ENCODE measurements around the gene TMC2.
"Not testable (repeated sequence)": the region's sequence is repeated elsewhere in the genome, so short reads cannot be mapped to it uniquely, and the experiment has no call there.

The TMC2 gene

DNA sequence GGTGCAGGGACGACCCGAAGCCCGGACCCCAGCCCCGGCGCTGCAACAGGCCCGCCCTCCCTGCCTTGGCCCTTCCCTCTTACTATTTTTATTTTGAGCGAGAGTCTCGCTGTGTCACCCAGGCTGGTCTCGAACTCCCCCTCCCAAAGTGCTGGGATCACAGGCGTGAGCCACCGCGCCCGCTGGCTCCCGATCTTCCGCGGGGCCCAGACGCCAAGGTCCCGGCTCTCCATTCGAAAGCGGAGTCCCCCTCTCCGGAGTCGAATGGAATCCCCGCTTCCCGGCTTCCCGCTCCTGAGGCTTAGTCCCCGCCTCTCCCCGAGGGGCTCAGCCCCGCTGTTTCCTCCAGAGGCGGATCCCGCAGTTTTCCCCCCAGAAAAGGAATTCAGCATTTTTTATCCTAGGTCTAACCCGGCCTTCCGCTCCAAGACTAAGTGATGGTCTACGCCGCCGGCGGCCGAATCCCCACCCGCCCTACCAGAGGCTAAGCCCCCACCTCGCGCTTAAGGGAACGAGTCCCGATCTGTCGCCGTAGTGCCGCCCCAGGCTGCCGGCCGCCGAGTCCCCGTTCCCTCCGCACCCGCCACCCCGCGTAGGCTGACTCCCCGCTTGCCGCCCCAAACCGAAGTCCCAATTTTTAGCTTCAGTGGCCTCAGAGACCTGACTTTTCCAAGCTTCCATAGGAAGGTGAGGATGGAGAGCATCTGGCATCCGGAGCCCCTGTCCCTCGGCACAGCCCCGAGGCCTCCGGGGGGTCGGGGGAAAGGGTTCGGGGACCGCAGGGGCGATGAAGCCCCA, 11.5 kb upstream of the TMC2 start:
- peak; percentile 61 for DNase-seq

DNA sequence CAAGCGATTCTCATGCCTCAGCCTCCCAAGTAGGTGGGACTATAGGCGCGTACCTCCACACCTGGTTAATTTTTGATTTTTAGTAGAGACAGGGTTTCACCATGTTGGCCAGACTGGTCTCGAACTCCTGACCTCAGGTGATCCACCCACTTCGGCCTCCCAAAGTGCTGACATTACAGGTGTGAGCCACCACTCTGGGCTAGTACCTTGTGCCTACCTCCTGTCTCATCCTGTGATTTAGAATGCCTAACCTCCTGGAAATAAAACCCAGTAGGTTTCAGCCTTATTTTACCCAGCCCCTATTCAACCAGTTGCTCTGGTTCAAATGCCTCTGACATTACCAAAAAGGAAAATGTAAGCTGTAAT, 10.2 kb upstream of the TMC2 start:
- not testable (repeated sequence) for DNase-seq

DNA sequence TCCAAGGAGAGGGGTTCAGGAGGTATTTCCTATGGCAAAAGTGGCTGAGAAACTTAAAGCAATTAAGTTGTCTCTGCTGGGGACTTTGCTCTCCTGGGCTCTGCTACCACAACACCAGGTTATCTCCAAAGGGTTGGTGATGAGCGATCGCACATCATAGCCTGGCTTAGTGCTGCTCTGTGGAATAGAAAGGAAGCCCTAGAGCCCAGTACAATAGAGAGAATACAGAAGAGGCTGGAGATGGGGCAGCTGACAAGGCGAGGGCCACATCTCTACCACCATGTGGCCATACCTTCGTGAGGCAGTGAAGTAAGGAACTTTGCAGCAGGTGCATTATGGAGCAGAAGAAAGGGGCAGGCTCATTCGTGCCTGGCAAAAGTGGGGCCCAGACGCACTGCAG, 8.6 kb upstream of the TMC2 start:
- DNase-seq: no peak

DNA sequence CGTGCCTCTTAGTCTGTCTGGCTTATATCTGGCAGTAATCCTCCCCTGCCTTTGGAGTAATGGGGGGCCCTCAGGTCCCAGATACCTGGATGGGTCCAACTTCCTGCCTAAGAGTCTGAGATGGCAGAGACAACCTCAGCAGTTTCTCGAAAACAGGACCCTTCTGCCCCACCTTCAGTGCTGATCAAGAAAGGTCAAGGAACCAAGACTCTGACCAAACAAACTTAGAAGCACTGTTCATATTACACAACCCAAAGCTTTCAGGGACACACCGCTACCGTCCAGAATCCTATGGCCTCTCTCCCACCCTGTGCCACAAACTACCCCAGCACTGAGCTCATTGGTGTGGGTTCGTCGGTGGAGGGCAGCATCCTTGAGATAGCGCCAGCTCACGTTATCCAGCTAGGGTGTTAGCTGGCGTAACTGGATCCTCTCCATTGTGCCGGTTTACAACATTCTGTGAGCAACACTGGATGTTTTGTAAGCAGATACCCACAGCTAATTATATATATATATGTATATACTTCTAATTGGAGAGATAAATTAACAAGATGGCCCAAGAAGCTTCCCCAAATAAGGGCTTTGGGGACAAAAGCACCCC, 7.6 kb upstream of the TMC2 start:
- no peak for DNase-seq

DNA sequence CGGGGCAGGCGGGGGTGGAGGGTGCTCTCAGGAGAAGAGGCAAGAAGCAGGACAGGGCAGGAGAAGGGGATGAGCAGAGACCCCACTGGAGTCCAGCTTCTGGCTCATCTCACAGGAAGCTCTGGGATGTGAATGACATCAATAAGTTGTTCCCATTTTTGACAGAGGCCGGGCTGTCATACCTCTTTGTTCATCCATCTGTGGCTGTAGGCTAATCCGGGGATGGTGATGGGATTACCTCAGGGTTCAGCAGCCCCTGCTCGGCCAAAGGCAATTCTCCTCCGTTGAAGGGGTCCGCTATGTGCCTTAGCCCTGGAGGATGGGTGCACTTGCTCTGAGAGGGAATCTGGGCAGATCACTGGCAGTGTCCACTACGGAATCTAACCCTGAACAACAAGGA, 3.3 kb upstream of the TMC2 start:
- no peak for DNase-seq

DNA sequence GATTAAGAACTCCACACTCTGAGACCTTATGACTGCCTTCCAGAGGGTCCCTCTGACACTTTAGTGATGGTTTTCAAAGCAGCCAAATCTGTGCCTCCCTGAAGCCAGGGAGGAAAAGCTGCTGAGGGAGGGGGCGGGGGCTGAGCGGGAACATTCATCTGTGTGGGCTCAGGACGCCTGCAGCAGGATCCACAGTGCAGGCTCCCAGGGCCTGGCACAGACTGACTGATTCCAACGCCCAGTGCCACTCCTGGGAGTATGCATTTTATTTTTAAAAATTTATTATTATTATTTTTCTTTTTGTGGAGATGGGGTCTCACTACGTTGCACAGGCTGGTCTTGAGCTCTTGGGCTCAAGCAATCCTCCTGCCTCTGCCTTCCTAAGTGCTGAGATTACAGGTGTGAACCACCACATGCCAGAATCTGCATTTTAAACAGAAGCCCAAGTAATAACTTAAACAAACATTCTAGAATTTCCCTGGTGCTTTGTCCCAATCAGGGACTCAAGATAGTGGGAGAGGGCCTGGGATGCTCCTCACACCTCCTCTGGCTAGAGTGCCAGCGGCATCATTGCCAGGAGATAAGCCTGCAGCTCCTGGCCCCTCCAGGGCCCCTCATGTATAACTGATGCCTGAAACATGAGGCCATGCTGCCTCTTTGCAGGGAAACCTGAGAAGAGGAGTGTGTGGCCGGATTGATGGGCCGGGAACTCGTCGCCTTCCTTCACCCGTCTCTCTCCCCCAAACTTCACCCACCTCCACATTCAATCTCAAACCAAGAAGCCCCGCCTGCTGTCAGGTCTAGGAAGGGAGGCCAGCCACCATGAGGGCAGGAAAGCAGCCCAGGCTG, 438 bp upstream of the TMC2 start:
- DNase-seq: no peak

DNA sequence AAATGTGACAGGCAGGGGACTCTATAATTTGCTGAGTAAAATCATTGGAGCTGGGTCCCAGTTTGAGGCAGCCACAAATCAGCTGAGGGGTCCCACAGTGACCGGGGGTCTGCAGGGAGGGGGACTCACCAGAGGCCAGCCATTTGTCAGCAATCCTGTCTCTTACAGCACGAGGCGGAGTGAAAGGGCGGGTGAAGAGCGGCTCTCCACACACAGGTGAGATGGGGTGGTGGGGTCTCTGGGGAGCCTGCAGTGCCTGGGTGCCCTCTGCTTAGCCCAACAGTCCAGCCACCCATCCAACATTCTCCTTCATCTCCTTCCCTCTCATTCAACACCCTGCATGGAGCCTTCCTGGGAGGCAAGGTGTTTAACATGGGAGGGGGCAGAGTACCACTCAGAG, 728 bp downstream of the TMC2 start:
- DNase-seq: no peak

DNA sequence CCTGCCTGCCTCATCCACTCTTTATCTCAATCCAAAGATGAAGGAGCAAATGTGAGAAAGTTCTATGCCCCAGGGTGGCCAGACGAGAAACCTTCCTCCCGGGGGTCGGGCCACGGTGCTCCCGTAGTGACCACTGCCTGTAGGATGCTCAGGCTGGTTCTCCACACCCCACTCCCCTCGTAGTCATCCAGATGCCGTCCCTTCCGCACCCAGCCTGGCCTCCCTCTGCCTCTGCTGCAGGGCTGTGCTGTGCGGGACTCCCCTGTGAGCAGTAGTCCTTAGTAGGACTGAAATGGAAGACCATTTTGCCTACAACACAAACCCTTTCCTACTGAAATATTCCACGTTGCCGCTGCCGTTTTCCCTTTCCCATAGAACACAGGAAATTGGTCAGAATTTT, 2.0 kb downstream of the TMC2 start:
- DNase-seq: no peak

DNA sequence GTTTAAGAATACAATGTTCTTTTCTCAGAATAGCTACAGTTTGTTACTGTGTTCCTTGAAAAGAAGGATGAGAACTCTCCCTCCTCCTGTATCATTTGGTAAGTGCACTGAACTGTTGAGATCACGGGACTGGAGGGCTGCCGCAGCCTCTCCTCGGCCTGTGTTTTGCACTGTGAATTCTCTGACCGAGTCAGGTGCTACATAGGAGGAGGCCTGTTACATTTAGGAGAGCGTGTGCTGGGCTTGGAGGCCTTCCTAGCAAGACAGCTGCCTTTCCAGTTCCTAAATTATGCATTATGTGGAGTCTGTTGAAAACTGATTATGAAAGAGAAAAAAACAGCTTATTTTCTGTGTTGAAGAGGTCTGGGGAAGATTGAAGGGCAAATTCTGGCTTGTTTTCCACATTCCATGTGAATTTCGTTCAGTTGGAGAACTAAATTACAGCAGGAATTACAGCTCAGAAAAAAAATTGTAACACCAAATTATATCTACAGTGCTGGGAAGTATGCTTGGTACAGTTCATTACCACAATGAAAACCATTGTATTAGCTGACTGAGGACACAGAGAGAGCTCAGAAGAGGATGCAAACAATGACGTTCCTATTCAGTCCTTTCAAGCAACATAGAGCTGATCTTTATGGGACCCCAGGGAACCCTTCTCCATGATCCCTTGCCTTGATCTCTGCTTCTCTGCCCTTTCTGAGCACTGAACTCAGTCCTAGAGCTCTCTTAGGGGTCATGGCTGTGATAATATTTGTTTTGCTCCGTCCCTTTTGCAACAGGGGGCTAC, 2.8 kb downstream of the TMC2 start:
- DNase-seq: no peak

DNA sequence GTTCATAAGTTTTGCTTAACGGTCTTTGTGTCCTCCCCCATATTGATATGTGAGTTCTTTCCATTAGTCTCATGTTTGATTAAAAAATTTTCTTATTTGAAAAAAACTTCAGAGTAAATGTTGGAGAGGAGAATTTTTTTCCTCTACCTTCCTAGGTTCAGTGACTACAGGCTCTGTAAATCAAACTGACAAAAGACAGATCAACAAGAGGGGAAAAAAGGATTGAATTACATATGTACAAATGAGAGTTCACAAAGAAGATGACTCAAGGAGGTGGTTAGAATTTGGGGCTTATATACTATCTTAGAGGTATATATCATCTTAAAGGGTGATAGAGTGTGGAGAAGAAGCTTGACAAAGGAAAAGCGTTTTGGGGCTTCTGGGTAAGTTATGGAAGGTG, 5.6 kb downstream of the TMC2 start:
- no peak for DNase-seq

DNA sequence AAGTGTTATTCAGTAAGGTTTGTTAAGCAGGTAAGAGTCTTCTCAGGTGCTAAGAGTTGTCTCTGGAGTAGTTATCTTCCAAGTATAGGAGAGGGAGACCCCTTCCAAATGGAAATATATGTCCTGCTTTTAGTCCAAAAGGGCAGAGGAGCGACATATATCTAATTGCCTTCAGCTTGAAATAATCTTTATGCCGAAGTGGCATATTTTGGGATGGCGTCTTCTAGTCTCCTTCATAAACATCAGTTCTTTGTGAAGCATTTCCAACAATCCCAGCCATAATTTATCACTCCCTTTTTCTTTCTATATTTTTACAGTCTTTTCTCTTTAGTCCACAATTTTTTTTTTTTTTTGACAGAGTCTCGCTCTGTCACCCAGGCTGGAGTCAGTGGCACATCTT, 6.0 kb downstream of the TMC2 start:
- no peak for DNase-seq

DNA sequence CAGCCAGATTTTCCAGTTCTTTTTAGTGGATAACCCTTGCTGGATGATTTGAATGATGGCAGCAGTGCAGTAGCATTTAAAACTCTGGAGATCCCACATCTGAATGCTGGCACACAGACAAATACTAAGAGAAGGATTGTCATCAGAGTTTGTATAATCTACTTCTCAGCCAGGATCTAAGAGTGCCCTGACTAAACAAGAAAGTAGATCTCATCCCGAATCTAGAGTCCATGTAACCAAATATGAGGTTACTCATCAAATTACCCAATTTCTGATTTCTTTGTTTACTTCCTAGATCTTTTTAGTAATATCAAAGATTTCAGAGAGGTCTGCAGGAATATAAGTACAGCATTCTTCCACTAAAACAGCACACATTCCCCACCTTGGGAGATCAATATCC, 7.8 kb downstream of the TMC2 start:
- DNase-seq: no peak

DNA sequence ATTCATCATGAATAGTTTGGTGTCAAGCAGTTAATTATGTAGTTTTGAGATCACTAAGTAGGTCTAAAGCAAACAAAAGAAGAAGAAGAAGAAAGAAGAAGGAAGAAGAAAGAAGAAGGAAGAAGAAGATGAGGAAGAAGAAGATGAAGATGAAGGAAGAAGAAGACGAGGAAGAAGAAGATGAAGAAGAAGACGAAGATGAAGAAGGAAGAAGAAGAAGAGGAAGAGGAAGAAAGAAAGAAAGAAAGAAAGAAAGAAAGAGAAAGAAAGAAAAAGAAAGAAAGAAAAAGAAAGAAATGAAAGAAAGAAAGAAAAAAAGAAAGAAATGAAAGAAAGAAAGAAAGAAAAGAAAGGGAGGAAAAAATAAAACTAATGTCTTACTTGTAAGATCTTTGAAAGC, 9.2 kb downstream of the TMC2 start:
- no peak for DNase-seq

DNA sequence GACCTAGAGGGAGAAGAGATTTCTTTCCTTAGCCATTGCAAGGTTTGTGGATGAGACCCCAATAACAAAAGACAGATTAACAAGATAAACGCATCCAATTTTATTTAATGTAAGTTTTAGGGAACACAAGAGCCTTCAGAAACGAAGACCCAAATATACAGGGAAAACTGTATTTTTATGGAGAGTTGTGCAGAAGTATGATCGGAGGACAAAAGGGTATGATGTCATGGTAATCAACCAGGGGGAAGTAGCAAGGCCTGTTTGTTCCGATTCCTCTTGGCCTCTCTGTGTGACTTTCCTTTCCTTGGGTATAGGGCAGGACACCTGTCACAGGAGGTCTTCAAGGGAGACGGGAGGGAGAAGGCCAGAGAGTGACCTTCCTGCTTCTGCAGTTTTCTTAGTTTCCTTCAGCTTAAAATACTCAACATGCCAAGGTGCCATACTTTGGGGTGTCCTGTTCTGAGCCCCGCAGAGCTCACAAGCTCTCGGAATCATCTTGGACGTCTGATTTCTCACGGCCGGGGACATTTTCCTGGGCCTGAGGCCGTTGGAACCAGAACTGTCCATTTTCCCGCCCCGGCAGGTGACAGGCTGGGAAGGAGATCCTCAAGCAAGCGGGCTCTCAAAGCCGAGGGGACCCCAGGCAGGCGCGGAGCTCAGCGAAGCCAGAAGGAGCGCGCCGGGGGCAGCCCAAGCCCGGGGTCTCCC, 21.7 kb downstream of the TMC2 start:
- DNase-seq: no peak

DNA sequence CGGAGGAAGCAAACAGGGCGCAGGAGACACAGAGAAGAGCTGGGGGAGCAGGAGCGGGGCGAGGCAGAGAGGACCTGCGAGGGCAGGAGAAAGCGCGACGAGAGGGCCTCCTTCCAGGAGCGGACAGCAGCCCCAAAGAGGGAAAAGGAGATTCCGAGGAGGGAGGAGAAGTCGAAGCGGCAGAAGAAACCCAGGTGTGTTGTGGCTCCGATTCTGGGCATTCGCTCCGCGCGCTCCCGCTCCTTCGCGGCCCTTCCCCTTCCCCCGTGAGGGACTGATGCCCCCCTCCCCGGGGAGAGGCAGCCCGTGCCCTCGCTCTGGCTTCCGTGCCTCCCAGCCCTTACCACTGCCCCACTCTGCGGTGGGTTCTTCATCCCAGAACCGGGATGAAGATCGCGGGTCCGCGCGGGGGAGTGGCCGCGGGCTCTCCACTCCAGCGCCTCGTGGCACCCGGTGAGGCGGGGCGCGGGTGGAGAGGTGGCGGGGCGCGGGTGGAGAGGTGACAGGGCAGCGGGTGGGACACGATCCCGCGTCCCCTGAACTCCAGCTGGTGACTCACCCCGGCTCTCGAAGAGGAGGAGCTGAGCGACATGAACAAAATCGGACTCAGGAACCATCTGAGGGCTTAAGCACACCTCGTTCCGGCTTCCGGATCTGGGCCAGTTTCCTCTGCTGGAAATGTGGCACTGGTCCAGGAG, 22.4 kb downstream of the TMC2 start:
- no peak for DNase-seq

DNA sequence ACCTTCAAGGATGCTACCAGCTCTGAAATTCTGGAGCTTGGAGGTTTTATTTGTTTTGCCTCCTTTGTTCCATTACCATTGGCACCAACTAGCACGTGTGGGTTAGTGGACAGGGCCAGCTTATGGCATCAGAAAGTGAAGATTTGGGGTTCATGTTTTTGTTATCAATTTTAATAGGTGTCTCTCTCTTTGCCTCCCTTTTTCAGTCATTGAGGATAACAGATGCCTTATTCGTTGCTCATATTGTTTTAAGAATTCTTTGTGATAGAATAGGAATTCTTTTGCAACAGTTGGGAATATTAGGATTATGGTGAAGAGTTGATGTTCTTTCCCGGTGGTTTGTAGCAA, 22.9 kb downstream of the TMC2 start:
- DNase-seq: no peak

DNA sequence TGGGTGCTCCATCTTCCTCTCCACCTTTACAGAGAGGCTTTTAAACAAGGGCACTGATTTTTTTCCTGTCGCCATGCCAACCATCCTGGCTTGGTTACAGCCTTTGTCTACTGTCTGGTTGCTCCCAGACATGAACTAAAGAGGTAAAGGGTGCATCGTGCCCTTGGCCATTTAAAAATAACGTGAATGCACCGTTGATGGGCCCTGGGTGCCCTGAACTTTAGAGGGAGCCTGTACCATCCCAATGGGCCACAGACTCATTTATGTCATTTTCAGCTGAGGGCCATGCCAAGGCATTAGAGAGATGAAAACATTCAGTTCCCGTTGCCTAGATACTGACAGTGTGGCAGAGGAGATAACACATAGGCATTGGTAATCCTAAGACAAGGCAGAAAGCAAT, 23.3 kb downstream of the TMC2 start:
- no peak for DNase-seq

DNA sequence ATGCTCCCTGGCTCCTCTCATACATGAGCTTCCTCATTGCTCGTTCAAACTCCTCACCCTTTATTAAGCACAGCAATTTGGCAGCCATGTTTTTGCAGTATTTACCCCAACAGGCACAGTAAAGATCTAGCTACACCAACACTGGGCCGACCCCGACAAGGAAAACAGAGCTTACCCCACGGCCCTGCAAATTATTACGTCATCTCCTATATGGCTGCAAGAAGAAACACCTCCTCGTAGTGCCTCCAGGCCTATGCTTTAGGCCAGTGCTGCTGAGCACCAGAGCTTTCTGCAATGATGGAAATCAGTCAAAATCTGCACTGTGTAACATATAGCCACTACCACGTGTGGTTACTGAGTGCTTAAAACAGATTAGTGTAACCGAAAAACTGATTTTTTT, 26.7 kb downstream of the TMC2 start:
- no peak for DNase-seq

DNA sequence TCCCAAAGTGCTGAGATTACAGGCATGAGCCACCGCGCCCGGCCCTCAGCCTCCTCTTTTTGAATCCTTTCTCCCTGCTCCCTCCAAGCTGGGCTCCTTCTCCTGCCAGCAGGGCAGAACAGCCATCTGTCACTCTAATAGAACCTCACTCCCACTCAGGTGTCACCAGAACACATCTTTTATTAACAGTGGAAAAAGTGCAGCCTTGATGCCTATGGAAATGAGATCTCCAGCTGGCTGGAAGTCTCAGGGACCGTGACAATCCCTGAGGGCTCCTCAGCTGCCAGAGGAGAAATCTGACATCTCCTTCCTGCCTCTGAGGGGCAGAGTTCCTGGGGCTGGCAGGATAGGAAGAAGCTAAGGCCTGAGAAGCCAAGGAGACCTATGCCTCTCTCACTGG, 28.0 kb downstream of the TMC2 start:
- DNase-seq: no peak

DNA sequence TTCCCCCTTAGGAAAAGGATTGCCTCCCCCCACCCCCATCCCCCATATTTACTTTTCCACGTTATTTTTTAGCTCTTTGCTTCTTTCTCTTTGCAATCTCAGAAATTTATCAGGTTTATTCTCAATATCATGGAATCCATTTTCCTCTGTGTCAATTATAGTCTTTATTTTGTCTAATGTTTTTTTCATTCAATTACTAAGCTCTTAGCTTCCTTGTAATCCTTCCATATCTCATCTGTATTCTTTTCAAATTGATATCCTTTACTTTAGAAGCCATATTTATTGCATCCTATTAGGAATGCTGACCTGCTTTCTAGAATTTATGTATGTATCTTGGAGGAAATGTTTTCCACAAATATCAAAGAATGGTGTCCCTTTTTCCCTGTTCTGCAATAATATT, 39.3 kb downstream of the TMC2 start:
- DNase-seq: no peak

DNA sequence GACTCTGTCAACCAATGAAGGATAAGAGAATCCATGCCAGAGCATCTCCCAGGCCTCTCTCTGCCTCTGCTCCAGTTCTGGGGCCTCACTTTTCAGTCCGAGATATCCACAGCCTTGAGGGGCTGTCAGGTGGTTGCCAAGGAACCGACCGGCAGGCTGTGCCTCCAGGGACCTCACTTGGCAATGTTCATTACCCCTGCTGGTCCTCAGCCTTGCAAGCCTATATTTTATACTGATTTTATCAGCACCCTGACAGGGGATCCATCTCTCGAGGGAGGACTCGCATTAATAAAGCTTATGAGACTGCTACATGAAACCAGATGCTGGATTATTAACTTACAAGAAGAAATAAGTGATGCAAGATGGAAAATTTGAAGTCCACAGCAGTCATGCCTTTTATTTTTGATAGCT, 39.9 kb downstream of the TMC2 start:
- DNase-seq: no peak

Data from islet precursor cell (in vitro differentiated cells).